Left ventricle myocardium inferior (tissue), 1 donor: Measurements from ENCODE around the gene SEMA4A. TPM values are rescaled to one million over a fixed set of nuclear protein-coding genes. Genes with fewer than 3 reads are reported as not detected.

ENCODE experiments used
- DNase-seq: peaks from one replicate; pipeline ENCODE4 v3.0.0-alpha.2; 2020
- H3K27ac ChIP-seq: fragments of 200-600 bp; replicated peaks from 2 replicates; pipeline ENCODE4 v1.8.0; 2021
- H3K27me3 ChIP-seq: fragments of 200-600 bp; 2 replicates; pipeline ENCODE4 v1.8.0; 2021; ENCODE audit warnings: low read depth
- H3K36me3 ChIP-seq: fragments of 200-600 bp; 2 replicates; pipeline ENCODE4 v1.8.0; 2021
- H3K4me1 ChIP-seq: fragments of 200-600 bp; 2 replicates; pipeline ENCODE4 v1.8.0; 2021
- H3K4me3 ChIP-seq: fragments of 200-600 bp; 2 replicates; pipeline ENCODE4 v1.8.0; 2021; ENCODE audit warnings: mild to moderate bottlenecking, moderate library complexity
- H3K9me3 ChIP-seq: fragments of 200-600 bp; replicated peaks from 2 replicates; pipeline ENCODE4 v1.8.0; 2021
- intact Hi-C: fragments of 100-400 bp; cut with micrococcal nuclease; formaldehyde crosslinking; loops from one replicate; pipeline ENCODE4 v1.11.0; 2022
- long read RNA-seq: library from polyadenylated mRNA; unstranded; transcript quantifications from one replicate; pipeline ENCODE4 v2.0.0, GENCODE V29; 2021
- total RNA-seq: library from RNA; stranded (reverse); fragmentation: NEBNext Ultra II Directional; extraction: Animal tissue kit (Norgen Biotek cat#: 25700); gene quantifications from one replicate; pipeline ENCODE4 v1.2.1, GENCODE V29; 2021
- TF ChIP-seq, protein P1 (sequence below): fragments of 200-600 bp; IDR thresholded peaks from 2 replicates; pipeline ENCODE4 v1.8.0; 2021; ENCODE audit warnings: antibody characterized with exemption, mild to moderate bottlenecking, borderline replicate concordance
- donor health status: DM: no; HTN: yes; CAD: no; lungs with severe emphysema.

The SEMA4A gene
- 1.0 TPM for total RNA-seq
- long read RNA-seq, partial matches to known transcripts, result 1 of 1 reads
- long read RNA-seq, other reads (novel, unspliced or antisense), result 0 of 1 reads

DNA sequence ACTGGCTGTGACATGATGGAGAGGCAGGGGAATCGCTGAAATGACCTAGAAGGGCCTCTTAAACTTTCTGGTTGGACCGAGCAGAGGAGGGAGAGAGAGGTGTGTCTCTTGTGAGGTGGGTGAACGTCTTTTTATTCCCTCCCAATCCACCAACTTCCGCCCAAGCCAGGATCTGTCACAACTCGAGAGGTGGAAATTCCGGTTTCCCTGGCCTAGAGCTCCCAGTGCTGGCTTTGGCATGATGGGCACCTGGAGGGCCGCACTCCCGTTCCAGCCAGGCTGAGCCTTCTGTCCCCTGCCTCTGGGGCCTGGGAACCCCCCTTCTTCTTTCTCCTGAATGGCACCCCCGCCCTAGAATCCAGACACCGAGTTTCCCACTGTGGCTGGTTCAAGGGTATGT, at the start of gene SEMA4A:
Gene SEMA4A (plus strand): TSS at position 224 of the 400 bp plus-strand sequence. CDS start 994 bp downstream, outside the sequence.
- H3K27me3 ChIP-seq, result peaks cover 39% of the 10 kb centered on the region
- no peaks in the 10 kb centered on the region for H3K4me1 ChIP-seq
- H3K9me3 ChIP-seq, result no peaks in the 10 kb centered on the region
- no peak within 1 kb of the TSS for H3K27ac ChIP-seq
- no peak for DNase-seq
- no peaks in the 10 kb centered on the region for H3K36me3 ChIP-seq
- intact Hi-C loops, result loop anchor here (10.0 kb wide), 1 partner anchor 51 kb away; no protein-coding TSS in a partner anchor
- TF ChIP-seq, protein P1, sequence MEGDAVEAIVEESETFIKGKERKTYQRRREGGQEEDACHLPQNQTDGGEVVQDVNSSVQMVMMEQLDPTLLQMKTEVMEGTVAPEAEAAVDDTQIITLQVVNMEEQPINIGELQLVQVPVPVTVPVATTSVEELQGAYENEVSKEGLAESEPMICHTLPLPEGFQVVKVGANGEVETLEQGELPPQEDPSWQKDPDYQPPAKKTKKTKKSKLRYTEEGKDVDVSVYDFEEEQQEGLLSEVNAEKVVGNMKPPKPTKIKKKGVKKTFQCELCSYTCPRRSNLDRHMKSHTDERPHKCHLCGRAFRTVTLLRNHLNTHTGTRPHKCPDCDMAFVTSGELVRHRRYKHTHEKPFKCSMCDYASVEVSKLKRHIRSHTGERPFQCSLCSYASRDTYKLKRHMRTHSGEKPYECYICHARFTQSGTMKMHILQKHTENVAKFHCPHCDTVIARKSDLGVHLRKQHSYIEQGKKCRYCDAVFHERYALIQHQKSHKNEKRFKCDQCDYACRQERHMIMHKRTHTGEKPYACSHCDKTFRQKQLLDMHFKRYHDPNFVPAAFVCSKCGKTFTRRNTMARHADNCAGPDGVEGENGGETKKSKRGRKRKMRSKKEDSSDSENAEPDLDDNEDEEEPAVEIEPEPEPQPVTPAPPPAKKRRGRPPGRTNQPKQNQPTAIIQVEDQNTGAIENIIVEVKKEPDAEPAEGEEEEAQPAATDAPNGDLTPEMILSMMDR, result no peak
- no peak within 1 kb of the TSS for H3K4me3 ChIP-seq

DNA sequence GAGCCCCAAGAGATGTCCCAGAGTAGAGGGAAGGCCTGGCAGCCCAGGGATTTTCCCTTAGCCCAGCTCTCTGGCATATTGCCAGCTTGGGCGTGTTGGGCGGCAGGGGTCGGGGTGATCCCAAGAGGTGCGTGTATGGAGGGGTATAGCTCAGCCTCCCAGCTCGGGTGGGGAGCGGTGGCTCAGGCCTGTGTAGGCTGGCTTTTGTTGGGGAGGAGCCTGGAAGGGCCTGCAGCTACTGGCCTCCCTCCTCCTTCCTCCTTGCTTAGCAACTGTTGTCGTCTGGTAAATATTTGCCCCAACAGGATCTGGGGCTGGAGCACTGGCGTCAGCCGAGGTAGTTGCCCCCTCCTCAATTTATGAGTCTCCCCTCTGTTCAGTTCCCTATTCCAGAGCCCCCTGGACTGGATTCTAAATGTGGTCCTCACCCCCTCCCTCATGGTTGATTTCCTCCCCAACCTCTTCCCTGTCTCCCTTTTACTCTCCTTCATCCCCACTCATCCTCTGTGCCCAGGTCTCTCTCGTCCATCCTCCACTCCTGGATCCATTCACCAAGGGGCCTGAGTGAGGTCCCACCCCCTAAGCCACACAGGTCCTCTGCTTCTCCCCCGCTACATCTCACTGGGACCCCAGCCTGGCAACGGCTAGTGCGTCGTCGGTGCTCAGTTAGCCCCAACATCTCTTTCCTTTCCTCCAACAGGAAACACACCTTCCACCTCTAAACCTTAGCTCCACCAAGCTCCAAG, 49.1 kb upstream of the SEMA4A start:
- DNase-seq, result peak; percentile 69
- H3K27ac ChIP-seq, result peak overlapping the region; percentile 98
- H3K36me3 ChIP-seq, result no peaks in the 10 kb centered on the region
- no peaks in the 10 kb centered on the region for H3K9me3 ChIP-seq
- H3K4me3 ChIP-seq, result peak overlapping the region; percentile 28
- H3K4me1 ChIP-seq, result peaks cover 86% of the 10 kb centered on the region
- intact Hi-C loops, result no loop called here
- no peaks in the 10 kb centered on the region for H3K27me3 ChIP-seq
- TF ChIP-seq, protein P1, result no peak

DNA sequence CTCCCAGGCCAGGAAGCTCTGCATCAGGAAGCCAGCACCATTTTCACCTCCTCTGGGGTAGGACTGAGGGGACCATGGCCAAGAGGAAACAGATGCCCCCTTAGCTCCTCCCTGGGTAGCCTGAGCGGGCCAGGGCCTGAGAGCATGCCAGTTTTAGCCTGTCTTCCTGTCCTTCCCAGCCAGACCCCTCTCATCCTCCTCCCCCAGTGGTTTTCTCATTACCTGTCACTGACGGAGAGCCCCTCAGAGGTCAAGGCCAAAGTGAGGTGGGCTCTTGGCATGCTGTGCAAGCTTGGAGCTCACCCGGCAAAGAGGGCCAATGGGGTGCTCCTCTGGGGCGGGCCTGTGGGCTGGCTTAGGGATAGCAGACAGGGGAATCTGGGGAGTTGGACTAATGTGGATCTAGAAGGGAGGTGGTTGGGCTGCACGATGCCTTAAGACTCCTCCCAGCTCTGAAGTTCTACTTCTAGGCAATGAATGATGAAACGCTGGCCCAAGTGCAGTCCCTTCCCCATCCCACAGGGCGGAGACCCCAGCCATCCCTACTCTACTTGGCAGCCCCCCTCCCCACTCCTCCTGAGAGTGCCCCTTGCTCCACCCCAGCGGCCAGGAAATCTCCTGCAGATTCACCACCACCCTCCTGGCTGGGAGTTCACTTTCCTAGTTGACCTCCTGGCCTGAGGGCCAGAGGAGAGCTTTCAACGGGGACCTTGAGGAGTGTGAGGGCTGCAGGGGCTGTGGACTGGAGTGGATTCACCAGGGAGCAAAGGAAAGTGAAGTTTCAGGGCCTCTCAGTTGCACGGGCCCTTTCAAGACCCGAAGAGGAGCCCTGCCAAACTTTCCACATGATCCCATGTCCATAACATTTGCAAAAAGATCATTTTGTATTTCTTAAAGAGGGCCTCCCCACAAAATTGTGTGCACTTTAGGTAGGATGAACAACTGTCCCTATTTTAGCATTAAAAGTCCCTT, 48.2 kb upstream of the SEMA4A start:
- TF ChIP-seq, protein P1, result no peak
- Histone ChIP-seq H3K27me3 (no peaks in the 10 kb centered on the region), H3K9me3 (no peaks in the 10 kb centered on the region), H3K36me3 (no peaks in the 10 kb centered on the region), H3K27ac (peak overlapping the region; percentile 98), H3K4me1 (peaks cover 86% of the 10 kb centered on the region), H3K4me3 (peak overlapping the region; percentile 64)
- DNase-seq, result no peak
- intact Hi-C loops, result no loop called here

DNA sequence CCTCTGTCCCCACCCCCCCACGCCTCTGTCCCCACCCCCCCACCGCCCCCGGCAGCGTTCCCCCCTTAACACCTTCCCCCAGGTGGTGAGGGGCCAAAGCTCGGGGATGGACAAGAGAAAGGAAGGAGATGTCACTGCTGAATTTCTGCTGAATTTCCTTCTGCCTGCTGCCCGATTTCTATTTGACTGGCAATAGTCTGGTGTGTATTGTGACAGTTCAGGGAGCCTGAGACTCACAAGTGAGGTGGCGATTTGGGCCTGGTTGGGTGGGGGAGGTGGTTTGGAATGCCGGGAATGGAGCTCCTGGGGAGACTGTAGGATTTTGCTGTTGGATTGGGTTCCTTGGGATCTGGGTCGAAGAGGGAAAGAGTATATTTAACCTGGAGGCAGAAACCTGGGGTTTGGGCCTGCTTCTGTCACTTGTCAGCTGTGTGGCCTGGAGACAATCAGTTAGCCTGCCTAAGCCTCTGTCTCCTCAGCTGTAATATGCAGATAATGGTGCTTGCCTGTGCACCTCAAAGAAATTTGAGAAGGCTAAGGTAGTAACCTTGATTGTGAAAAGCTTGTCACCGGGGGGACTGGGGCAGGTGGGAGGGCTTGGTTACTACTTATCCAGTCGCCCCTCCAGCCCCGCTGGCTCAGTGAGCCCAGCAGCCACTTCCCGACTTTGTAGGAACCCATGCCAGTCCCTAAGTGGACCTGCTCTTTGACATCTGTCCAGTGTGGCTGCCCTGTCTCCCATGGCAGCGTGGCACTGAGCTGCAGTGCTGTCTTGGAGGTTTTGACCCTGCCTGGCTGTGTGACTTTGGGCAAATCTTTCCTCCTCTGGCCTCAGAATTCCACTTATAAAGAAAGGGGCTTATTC, 46.5 kb upstream of the SEMA4A start:
- H3K4me3 ChIP-seq, result peak overlapping the region; percentile 64
- H3K4me1 ChIP-seq, result peaks cover 68% of the 10 kb centered on the region
- H3K9me3 ChIP-seq, result no peaks in the 10 kb centered on the region
- H3K36me3 ChIP-seq, result no peaks in the 10 kb centered on the region
- no peak for DNase-seq
- H3K27me3 ChIP-seq, result no peaks in the 10 kb centered on the region
- intact Hi-C loops, result no loop called here
- peak overlapping the region; percentile 98 for H3K27ac ChIP-seq
- TF ChIP-seq, protein P1, result no peak
